GM19324 (cell line): ENCODE results near the gene CNPY3.
"Not testable (repeated sequence)": the region's sequence is repeated elsewhere in the genome, so short reads cannot be mapped to it uniquely, and the experiment has no call there.

Experiments
- ATAC-seq: cut with Tn5 transposase; IDR thresholded peaks from one replicate; pipeline ENCODE4 v1.9.1; 2021; ENCODE audit warnings: mild to moderate bottlenecking, moderate library complexity; ENCODE audit not compliant: unreplicated experiment, low FRiP score

The CNPY3 gene

GRCh38 chr6:42928986-42929820 lies at the start of gene CNPY3:
CNPY3 (plus strand) TSS chr6:42929480; CDS start chr6:42929571, 91 bp downstream.
- peak; percentile 82 for ATAC-seq

DNA sequence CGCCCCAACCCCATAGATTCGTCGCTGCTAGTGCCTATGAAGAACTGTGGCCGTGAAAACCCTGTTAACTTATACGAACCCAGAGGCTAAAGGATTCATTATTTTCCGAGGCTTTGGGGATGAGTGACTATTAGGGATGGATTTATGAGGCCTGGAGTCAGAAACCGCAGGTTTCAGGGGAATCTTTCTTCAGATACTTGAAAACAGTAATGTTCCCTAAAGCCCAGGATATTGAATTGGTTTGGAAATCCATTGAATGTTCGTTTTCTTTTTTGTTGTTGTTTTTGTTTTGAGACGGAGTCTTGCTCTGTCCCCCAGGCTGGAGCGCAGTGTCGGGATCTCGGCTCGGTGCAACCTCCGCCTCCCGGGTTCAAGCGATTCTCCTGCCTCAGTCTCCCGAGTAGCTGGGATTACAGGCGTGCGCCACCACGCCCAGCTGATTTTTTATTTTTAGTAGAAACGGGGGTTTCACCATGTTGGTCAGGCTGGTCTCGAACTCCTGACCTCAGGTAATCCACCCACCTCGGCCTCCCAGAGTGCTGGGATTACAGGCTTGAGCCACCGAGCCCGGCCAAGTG lies 49.0 kb upstream of the CNPY3 start:
- not testable (repeated sequence) for ATAC-seq

GRCh38 chr6:42880871-42881270 lies 48.4 kb upstream of the CNPY3 start:
- ATAC-seq, result not testable (repeated sequence)

- no peak for ATAC-seq
Observed at GRCh38 chr6:42885702-42886101, 43.6 kb upstream of the CNPY3 start.

- ATAC-seq, result not testable (repeated sequence)
Observed at GRCh38 chr6:42888201-42888600, 41.1 kb upstream of the CNPY3 start.

DNA sequence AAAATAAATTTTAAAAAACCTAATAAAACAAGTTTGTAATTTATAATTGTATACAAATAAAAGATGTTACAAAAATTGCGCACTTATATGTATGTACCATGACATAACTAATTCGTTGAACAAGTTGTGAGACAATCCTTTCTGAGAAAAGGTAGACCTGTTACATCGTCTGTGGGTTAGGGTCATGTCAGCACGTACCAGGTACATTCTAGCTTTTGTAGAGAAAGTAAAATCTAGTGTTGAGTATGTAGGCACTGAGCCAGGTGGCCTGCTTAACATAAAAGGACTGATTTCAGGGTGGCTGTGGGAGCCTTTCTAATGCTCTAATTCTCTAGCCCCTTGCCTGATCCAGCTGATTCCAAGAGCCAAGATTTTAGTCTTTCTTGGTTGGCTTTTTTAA lies 39.5 kb upstream of the CNPY3 start:
- ATAC-seq, result no peak

- peak; percentile 92 for ATAC-seq
Observed at GRCh38 chr6:42890311-42891198, 38.7 kb upstream of the CNPY3 start.

GRCh38 chr6:42891199-42891722 lies 38.0 kb upstream of the CNPY3 start:
- no peak for ATAC-seq

GRCh38 chr6:42894041-42894828 lies 35.0 kb upstream of the CNPY3 start:
- not testable (repeated sequence) for ATAC-seq

GRCh38 chr6:42896178-42896719 lies 33.0 kb upstream of the CNPY3 start:
- no peak for ATAC-seq

GRCh38 chr6:42898891-42899361 lies 30.4 kb upstream of the CNPY3 start:
- ATAC-seq, result no peak

DNA sequence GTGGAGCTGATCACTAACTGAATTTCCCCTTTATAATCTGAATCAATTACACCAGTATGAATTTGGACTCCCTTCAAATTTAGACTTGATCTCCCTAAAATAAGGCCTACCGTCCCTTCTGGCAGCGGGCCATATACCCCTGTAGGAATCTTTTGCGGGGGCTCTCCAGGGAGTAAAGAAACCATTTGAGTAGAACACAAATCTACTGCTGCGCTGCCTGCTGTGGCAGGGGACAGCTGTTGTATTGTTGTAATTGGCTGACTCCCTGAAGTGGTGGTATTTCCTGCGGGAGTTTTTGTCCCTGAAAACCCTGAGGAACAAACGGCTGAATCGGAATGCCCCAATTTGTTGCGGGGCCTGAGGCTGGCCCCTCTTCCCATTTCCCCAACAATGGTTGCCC lies 29.4 kb upstream of the CNPY3 start:
- ATAC-seq, result no peak

GRCh38 chr6:42901538-42901957 lies 27.7 kb upstream of the CNPY3 start:
- no peak for ATAC-seq

- ATAC-seq, result not testable (repeated sequence)
Observed at GRCh38 chr6:42902429-42903263, 26.6 kb upstream of the CNPY3 start.

GRCh38 chr6:42904467-42904866 lies 24.8 kb upstream of the CNPY3 start:
- ATAC-seq, result no peak

GRCh38 chr6:42907336-42907735 lies 21.9 kb upstream of the CNPY3 start:
- ATAC-seq, result no peak

- ATAC-seq, result no peak
Observed at GRCh38 chr6:42909835-42910234, 19.4 kb upstream of the CNPY3 start.

- no peak for ATAC-seq
Observed at GRCh38 chr6:42911171-42912021, 17.9 kb upstream of the CNPY3 start.
